Omental fat pad (tissue), 4 donors: Measurements from ENCODE around the gene LCN1. TPM values are rescaled to one million over a fixed set of nuclear protein-coding genes. Genes with fewer than 3 reads are reported as not detected.

ENCODE experiments used
- ATAC-seq: fragments of 150-250 bp; one replicate; pipeline ENCODE4 v1.9.1; 2016; ENCODE audit warnings: mild to moderate bottlenecking, moderate library complexity; ENCODE audit not compliant: low FRiP score
- DNase-seq: peaks from one replicate; pipeline ENCODE4 v3.0.0-alpha.2; 2019; ENCODE audit warnings: low spot score
- CTCF ChIP-seq, 3 donors: fragments of 450-650 bp; IDR thresholded peaks; one replicate each; pipeline ENCODE4 v1.5.1; 2016 to 2017; ENCODE audit warnings: antibody characterized with exemption in 3 of 3, mild to moderate bottlenecking in 3 of 3, moderate library complexity in 2 of 3
- total RNA-seq, 4 donors: library from RNA; depleted of rRNA; stranded (reverse); fragments of >200 nt; gene quantifications; one replicate each; pipeline ENCODE4 v1.1.0, GENCODE V29; 2016

Gene LCN1
- total RNA-seq, 4 donors from 2014 or later = not detected

GRCh38 chr9:135485385-135485784, 35.9 kb upstream of the LCN1 start:
- DNase-seq (no peak), ATAC-seq (no peak)
- no peak for TF ChIP-seq CTCF (IDR thresholded peaks at IDR 0.05)

GRCh38 chr9:135485832-135486231, 35.4 kb upstream of the LCN1 start:
- TF ChIP-seq CTCF (IDR thresholded peaks at IDR 0.05) = no peak
- ATAC-seq (no peak), DNase-seq (no peak)

- TF ChIP-seq CTCF (IDR thresholded peaks at IDR 0.05) = no peak
- ATAC-seq = no peak
- no peak for DNase-seq
Measured at GRCh38 chr9:135486267-135487065, 34.8 kb upstream of the LCN1 start.

GRCh38 chr9:135487281-135488012, 33.8 kb upstream of the LCN1 start:
- TF ChIP-seq CTCF (IDR thresholded peaks at IDR 0.05) = no peak
- DNase-seq (no peak), ATAC-seq (no peak)

GRCh38 chr9:135488013-135488330, 33.3 kb upstream of the LCN1 start:
- no peak for ATAC-seq
- TF ChIP-seq CTCF (IDR thresholded peaks at IDR 0.05) = no peak
- no peak for DNase-seq

GRCh38 chr9:135488527-135488926, 32.7 kb upstream of the LCN1 start:
- ATAC-seq (no peak), DNase-seq (no peak)
- no peak for TF ChIP-seq CTCF (IDR thresholded peaks at IDR 0.05)
